Right cardiac atrium (tissue), 5 donors: Measurements from ENCODE around the gene GINS1. TPM values are rescaled to one million over a fixed set of nuclear protein-coding genes. Genes with fewer than 3 reads are reported as not detected.
"Not testable (repeated sequence)": the region's sequence is repeated elsewhere in the genome, so short reads cannot be mapped to it uniquely, and the experiment has no call there.

Experiments
- ATAC-seq, 2 donors: fragments of 200-7000 bp; cut with Tn5 transposase; one replicate each; pipeline versions ENCODE4 v1.8.0 to v1.9.1; 2020; ENCODE audit warnings: moderate library complexity in 2 of 2, mild to moderate bottlenecking in 1 of 2
- DNase-seq, 3 donors: peaks; one replicate each; pipeline ENCODE4 v3.0.0-alpha.2; 2020
- H3K27ac ChIP-seq: one replicate; pipeline ENCODE4 v1.5.1; 2013; ENCODE audit warnings: mild to moderate bottlenecking, low read length, control low read depth, moderate library complexity
- H3K27me3 ChIP-seq: one replicate; pipeline ENCODE4 v1.6.1; 2013; ENCODE audit not compliant: control insufficient read depth, insufficient read depth
- H3K4me1 ChIP-seq: one replicate; pipeline ENCODE4 v1.6.1; 2013; ENCODE audit warnings: low read length; ENCODE audit not compliant: control insufficient read depth, insufficient read depth
- H3K4me3 ChIP-seq: one replicate; pipeline ENCODE4 v1.5.1; 2013; ENCODE audit warnings: low read length, control low read depth
- H3K9me3 ChIP-seq: one replicate; pipeline ENCODE4 v1.6.1; 2013; ENCODE audit warnings: low read length; ENCODE audit not compliant: control insufficient read depth
- WGBS: extraction: QIAGEN DNeasy Blood & Tissue Kit; methylation state at CpG from one replicate; pipeline ENCODE4 v1.1.7; 2013; 5-methylcytosine and 5-hydroxymethylcytosine counted together
- intact Hi-C, 4 donors: fragments of 100-400 bp; cut with DNase I; formaldehyde crosslinking; loops; one replicate each; pipeline versions ENCODE4 v1.11.0 to v1.14.0; 2022 to 2023
- polyA plus RNA-seq: library from polyadenylated mRNA; stranded (reverse); fragments of 200-250 nt; gene quantifications from one replicate; pipeline ENCODE4 v1.2.3, GENCODE V29; 2013
- total RNA-seq, 4 donors: library from RNA; stranded (reverse); fragmentation: NEBNext Ultra II Directional; extraction: Animal tissue kit (Norgen Biotek cat#: 25700); gene quantifications; one replicate each; pipeline ENCODE4 v1.2.1, GENCODE V29; 2021
- donor health status: healthy with polysubstance abuse.
- donor health status: DM: no; HTN: yes; CAD: no.
- donor health status: DM: no; HTN: no; CAD: no.
- donor health status: DM: no; HTN: yes; CAD: no; lungs with severe emphysema.
- donor health status: DM: yes; HTN: yes; CAD: no.

Gene GINS1
- total and polyA plus RNA-seq, 5 donors, result 0.45 to 0.85 (median 0.54) TPM

GRCh38 chr20:25389858-25390537 is 17.5 kb upstream of the GINS1 start:
- ATAC-seq (peak; percentile 21 to 37), DNase-seq (peak; percentile 45 to 78 (median 73))
- Histone ChIP-seq H3K4me1 (no peaks in the 10 kb centered on the region), H3K4me3 (peak overlapping the region; percentile 75), H3K27me3 (no peaks in the 10 kb centered on the region), H3K27ac (peak overlapping the region; percentile 80), H3K9me3 (no peaks in the 10 kb centered on the region)
- intact Hi-C loops, result loop anchor here in 2 of 4 donors (10.0 kb wide), 2 partner anchors 75 to 95 kb away; no protein-coding TSS in a partner anchor
- whole genome bisulfite sequencing, result under 1% methylated on average over 67 of the region's 67 CpGs

- intact Hi-C loops, result loop anchor here in 1 of 4 donors (10.0 kb wide), 1 partner anchor 96 kb away; no protein-coding TSS in a partner anchor
Measured at GRCh38 chr20:25390538-25391528, 16.6 kb upstream of the GINS1 start, which contains the start of gene ABHD12. Gene ABHD12, minus strand, starts transcription at chr20:25390835. Its CDS starts 132 bp downstream, at chr20:25390703.

GRCh38 chr20:25394276-25394675 is 13.2 kb upstream of the GINS1 start:
- WGBS, result 47% methylated on average over 5 of the region's 5 CpGs
- Histone ChIP-seq H3K27me3 (no peaks in the 10 kb centered on the region), H3K4me1 (no peaks in the 10 kb centered on the region), H3K4me3 (no peak overlapping the region), H3K27ac (no peak overlapping the region), H3K9me3 (no peaks in the 10 kb centered on the region)
- no peak for ATAC-seq
- DNase-seq, result no peak
- intact Hi-C loops, result loop anchor here in 1 of 4 donors (10.0 kb wide), 1 partner anchor 99 kb away; no protein-coding TSS in a partner anchor

More at GRCh38 chr20:25390538-25391528, 16.6 kb upstream of the GINS1 start, which contains the start of gene ABHD12:
- Histone ChIP-seq H3K9me3 (no peaks in the 10 kb centered on the region), H3K4me3 (peak within 1 kb of the TSS; percentile 75), H3K27me3 (no peaks in the 10 kb centered on the region), H3K4me1 (no peaks in the 10 kb centered on the region), H3K27ac (peak within 1 kb of the TSS; percentile 85)
- under 1% methylated on average over 91 of the region's 91 CpGs for WGBS
- ATAC-seq (peak; percentile 99 to 100), DNase-seq (peak; percentile 97 to 99 (median 99))

- DNase-seq (no peak), ATAC-seq (no peak)
- H3K27ac ChIP-seq, result no peak overlapping the region
- no peaks in the 10 kb centered on the region for H3K9me3 ChIP-seq
- H3K4me3 ChIP-seq, result no peak overlapping the region
- no peaks in the 10 kb centered on the region for H3K27me3 ChIP-seq
- intact Hi-C loops, result loop anchor here in 2 of 4 donors (5.0 to 10.0 kb wide), 2 partner anchors 98 to 100 kb away; no protein-coding TSS in a partner anchor
- no peaks in the 10 kb centered on the region for H3K4me1 ChIP-seq
- WGBS, result 93% methylated on average over 6 of the region's 6 CpGs
Measured at GRCh38 chr20:25394996-25395395, 12.5 kb upstream of the GINS1 start.

- no peaks in the 10 kb centered on the region for H3K9me3 ChIP-seq
- ATAC-seq (no peak), DNase-seq (no peak)
- H3K4me1 ChIP-seq, result no peaks in the 10 kb centered on the region
- H3K27ac ChIP-seq, result no peak overlapping the region
- intact Hi-C loops, result loop anchor here in 2 of 4 donors (5.0 to 10.0 kb wide), 2 partner anchors 100 to 102 kb away; no protein-coding TSS in a partner anchor
- WGBS, result 80% methylated on average over 6 of the region's 6 CpGs
- no peak overlapping the region for H3K4me3 ChIP-seq
- H3K27me3 ChIP-seq, result no peaks in the 10 kb centered on the region
Measured at GRCh38 chr20:25397096-25397495, 10.4 kb upstream of the GINS1 start.

- no peak for ATAC-seq
- 65% methylated on average over 1 of the region's 1 CpG for WGBS
- H3K9me3 ChIP-seq, result no peaks in the 10 kb centered on the region
Measured at GRCh38 chr20:25397821-25398220, 9.7 kb upstream of the GINS1 start.

GRCh38 chr20:25398376-25399036 is 9.0 kb upstream of the GINS1 start:
- intact Hi-C loops, result loop anchor here in 2 of 4 donors (5.0 to 10.0 kb wide), 2 partner anchors 101 to 104 kb away; no protein-coding TSS in a partner anchor
- Histone ChIP-seq H3K9me3 (no peaks in the 10 kb centered on the region), H3K4me1 (no peaks in the 10 kb centered on the region), H3K27ac (no peak overlapping the region), H3K27me3 (no peaks in the 10 kb centered on the region), H3K4me3 (no peak overlapping the region)
- DNase-seq (no peak), ATAC-seq (no peak)
- WGBS, result 52% methylated on average over 4 of the region's 4 CpGs

More at GRCh38 chr20:25397821-25398220, 9.7 kb upstream of the GINS1 start:
- Histone ChIP-seq H3K27ac (no peak overlapping the region), H3K27me3 (no peaks in the 10 kb centered on the region), H3K4me1 (no peaks in the 10 kb centered on the region), H3K4me3 (no peak overlapping the region)
- intact Hi-C loops, result loop anchor here in 2 of 4 donors (5.0 to 10.0 kb wide), 2 partner anchors 101 to 103 kb away; no protein-coding TSS in a partner anchor
- DNase-seq, result no peak

- ATAC-seq (peak; percentile 81 to 82), DNase-seq (no peak)
- Histone ChIP-seq H3K27me3 (no peaks in the 10 kb centered on the region), H3K4me1 (no peaks in the 10 kb centered on the region), H3K4me3 (no peak overlapping the region), H3K9me3 (no peaks in the 10 kb centered on the region), H3K27ac (no peak overlapping the region)
- WGBS, result 15% methylated on average over 5 of the region's 5 CpGs
- intact Hi-C loops, result loop anchor here in 2 of 4 donors (5.0 to 10.0 kb wide), 2 partner anchors 102 to 104 kb away; no protein-coding TSS in a partner anchor
Measured at GRCh38 chr20:25399037-25399430, 8.4 kb upstream of the GINS1 start.

- intact Hi-C loops, result loop anchor here in 3 of 4 donors (5.0 to 10.0 kb wide), 3 partner anchors 216 to 406 kb away; partner anchors contain the start of gene APMAP (in 1 of the 3)
- 77% methylated on average over 11 of the region's 11 CpGs for WGBS
- not testable (repeated sequence) for ATAC-seq
Measured at GRCh38 chr20:25400291-25400732, 7.2 kb upstream of the GINS1 start.

GRCh38 chr20:25402583-25402982 is 4.9 kb upstream of the GINS1 start:
- WGBS, result 97% methylated on average over 7 of the region's 7 CpGs
- DNase-seq (no peak), ATAC-seq (no peak)
- no peak overlapping the region for H3K27ac ChIP-seq
- H3K9me3 ChIP-seq, result no peaks in the 10 kb centered on the region
- H3K27me3 ChIP-seq, result no peaks in the 10 kb centered on the region
- no peaks in the 10 kb centered on the region for H3K4me1 ChIP-seq
- intact Hi-C loops, result loop anchor here in 3 of 4 donors (5.0 to 10.0 kb wide), 3 partner anchors 218 to 408 kb away; partner anchors contain the start of gene APMAP (in 1 of the 3)
- H3K4me3 ChIP-seq, result no peak overlapping the region

More at GRCh38 chr20:25400291-25400732, 7.2 kb upstream of the GINS1 start:
- H3K4me1 ChIP-seq, H3K4me3 ChIP-seq, DNase-seq, H3K9me3 ChIP-seq, H3K27me3 ChIP-seq, H3K27ac ChIP-seq: not testable (repeated sequence)
